ENCODE data around the gene ANGPTL2.

The ANGPTL2 gene

GRCh38 chr9:127074561-127075548, 47.6 kb downstream of the ANGPTL2 start:
- DNase-seq, result no peak

- DNase-seq, result no peak
These were observed 54.7 kb downstream of the ANGPTL2 start for GRCh38 chr9:127067603-127068220.

GRCh38 chr9:127066851-127067136, 55.6 kb downstream of the ANGPTL2 start:
- no peak for DNase-seq

GRCh38 chr9:127066060-127066850, 56.2 kb downstream of the ANGPTL2 start:
- DNase-seq, result no peak

GRCh38 chr9:127065592-127065991, 56.8 kb downstream of the ANGPTL2 start:
- DNase-seq, result no peak

- no peak for DNase-seq
These were observed 58.1 kb downstream of the ANGPTL2 start for GRCh38 chr9:127064335-127064734.

- no peak for DNase-seq
These were observed 61.0 kb downstream of the ANGPTL2 start for GRCh38 chr9:127061411-127061810.

GRCh38 chr9:127059765-127060361, 62.6 kb downstream of the ANGPTL2 start:
- no peak for DNase-seq

- no peak for DNase-seq
These were observed 63.4 kb downstream of the ANGPTL2 start for GRCh38 chr9:127059030-127059429.

GRCh38 chr9:127058645-127059021, 63.8 kb downstream of the ANGPTL2 start:
- no peak for DNase-seq

- no peak for DNase-seq
These were observed 64.3 kb downstream of the ANGPTL2 start for GRCh38 chr9:127058011-127058644.

- no peak for DNase-seq
These were observed 66.0 kb downstream of the ANGPTL2 start for GRCh38 chr9:127056446-127056845.

GRCh38 chr9:127055745-127056402, 66.6 kb downstream of the ANGPTL2 start:
- DNase-seq, result no peak

- DNase-seq, result peak; percentile 44
These were observed 68.5 kb downstream of the ANGPTL2 start for GRCh38 chr9:127053960-127054359.

GRCh38 chr9:127053057-127053821, 69.2 kb downstream of the ANGPTL2 start:
- peak; percentile 76 for DNase-seq

GRCh38 chr9:127051881-127052595, 70.4 kb downstream of the ANGPTL2 start:
- no peak for DNase-seq

- DNase-seq, result no peak
These were observed 71.8 kb downstream of the ANGPTL2 start for GRCh38 chr9:127050591-127051001.

GRCh38 chr9:127050152-127050551, 72.3 kb downstream of the ANGPTL2 start:
- DNase-seq, result no peak

- no peak for DNase-seq
These were observed 72.9 kb downstream of the ANGPTL2 start for GRCh38 chr9:127049581-127049980.

GRCh38 chr9:127049044-127049443, 73.4 kb downstream of the ANGPTL2 start:
- DNase-seq, result peak; percentile 54

GRCh38 chr9:127047971-127048370, 74.5 kb downstream of the ANGPTL2 start:
- DNase-seq, result no peak

Measured in right hindlimb (tissue), 1 donor.